ENCODE results near the gene PDE3A.
"Not testable (repeated sequence)": the region's sequence is repeated elsewhere in the genome, so short reads cannot be mapped to it uniquely, and the experiment has no call there.

PDE3A gene

GRCh38 chr12:20557096-20557495 lies 188.8 kb downstream of the PDE3A start:
- no peak for DNase-seq

GRCh38 chr12:20560935-20561334 lies 192.6 kb downstream of the PDE3A start:
- DNase-seq, result no peak

GRCh38 chr12:20561871-20562270 lies 193.5 kb downstream of the PDE3A start:
- DNase-seq, result no peak

DNA sequence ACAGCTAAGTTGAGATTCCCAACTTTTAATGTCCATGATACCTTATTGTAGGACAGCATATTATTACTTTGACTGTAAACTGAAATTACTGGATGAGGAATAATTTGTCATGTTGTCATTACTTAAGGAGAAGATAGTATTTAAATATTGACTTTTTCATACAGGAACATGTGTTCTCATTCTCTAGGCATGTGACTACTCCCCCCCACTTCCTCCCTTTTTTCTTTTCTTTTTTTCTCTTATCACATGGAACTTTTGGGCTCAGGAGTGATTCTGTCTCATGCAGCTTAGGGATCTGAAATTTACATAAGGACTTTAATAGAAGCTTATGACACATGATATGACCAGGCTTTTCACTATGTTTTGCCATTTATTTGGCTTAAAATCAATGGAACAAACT lies 199.1 kb downstream of the PDE3A start:
- DNase-seq, result no peak

DNA sequence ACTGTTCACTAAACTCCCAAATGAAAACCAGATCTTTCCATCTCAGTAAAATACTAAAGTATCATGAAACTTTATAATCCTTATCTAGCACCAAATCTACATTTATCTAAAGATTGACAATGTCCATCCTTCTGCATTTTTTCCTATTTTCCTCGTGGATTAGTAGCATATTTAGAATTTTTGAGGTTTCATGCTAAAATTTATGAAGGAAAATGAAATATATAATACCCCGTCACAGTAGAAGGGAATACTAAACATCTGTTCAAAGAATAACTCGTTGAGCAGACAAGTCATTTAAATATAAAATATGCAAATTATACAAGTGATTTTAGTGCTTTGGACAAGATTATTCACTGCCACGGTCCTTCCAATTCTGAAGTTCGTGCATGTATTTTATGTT lies 204.1 kb downstream of the PDE3A start:
- DNase-seq, result no peak

DNA sequence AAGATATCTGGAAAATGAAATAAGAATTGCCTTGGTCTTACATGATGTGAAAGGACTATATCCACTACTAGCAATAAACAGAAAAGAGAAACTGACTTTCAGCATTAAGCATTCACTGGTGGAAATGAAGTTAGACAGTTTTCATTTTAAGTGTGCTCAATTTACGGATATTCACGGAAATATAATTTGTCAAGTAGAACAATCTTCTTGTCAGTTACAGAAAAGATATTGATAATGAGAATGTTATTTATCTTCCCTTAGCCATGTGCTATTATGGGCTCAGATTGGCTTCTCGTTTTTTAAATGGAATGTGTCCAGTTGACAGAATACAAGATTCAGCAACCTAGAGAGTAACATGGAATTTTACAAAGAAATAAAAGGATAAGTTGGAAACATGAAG lies 208.2 kb downstream of the PDE3A start:
- no peak for DNase-seq

GRCh38 chr12:20577054-20577453 lies 208.7 kb downstream of the PDE3A start:
- no peak for DNase-seq

DNA sequence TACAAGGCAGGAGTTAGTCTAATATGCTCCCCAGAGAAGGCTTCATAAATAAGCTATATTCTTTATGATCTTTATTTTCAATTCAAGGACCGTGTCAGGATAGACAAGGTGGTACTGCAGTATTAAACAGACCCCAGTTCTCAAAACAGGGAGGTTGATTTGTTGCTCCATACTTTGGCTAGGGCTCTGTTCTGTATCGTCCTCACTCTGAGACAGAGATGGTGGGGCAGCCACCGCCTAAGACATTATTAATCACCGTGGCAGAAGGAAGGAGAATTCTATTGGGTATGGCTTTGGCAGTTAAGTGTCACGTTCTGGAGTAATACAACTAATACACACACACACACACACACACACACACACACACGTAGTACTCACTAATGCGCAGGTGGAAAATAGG lies 209.8 kb downstream of the PDE3A start:
- DNase-seq, result no peak

GRCh38 chr12:20585055-20585625 lies 216.8 kb downstream of the PDE3A start:
- DNase-seq, result no peak

GRCh38 chr12:20585913-20586312 lies 217.6 kb downstream of the PDE3A start:
- DNase-seq, result no peak

GRCh38 chr12:20588042-20588441 lies 219.7 kb downstream of the PDE3A start:
- peak; percentile 77 for DNase-seq

- DNase-seq, result no peak
Measured at GRCh38 chr12:20590570-20590969, 222.2 kb downstream of the PDE3A start.

GRCh38 chr12:20592556-20592955 lies 224.2 kb downstream of the PDE3A start:
- no peak for DNase-seq

- no peak for DNase-seq
Measured at GRCh38 chr12:20593611-20594010, 225.3 kb downstream of the PDE3A start.

DNA sequence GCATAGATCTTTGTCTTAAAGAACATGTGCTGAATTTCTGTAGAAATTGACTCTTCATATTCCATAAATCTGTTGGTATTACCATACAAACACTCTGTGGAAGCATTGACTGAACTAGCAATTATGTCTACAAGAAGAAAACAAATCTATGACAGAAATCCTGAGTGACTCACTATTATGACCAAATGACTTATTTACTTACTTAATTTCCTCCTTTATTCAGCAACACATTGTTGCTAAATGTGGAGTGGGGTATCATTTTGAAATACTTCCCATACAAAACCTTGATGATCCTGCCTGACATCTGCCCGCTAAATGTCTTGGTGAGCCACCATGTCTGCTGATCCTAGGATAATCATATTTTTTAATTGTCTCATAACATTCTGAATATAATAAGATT lies 227.7 kb downstream of the PDE3A start:
- DNase-seq, result no peak

DNA sequence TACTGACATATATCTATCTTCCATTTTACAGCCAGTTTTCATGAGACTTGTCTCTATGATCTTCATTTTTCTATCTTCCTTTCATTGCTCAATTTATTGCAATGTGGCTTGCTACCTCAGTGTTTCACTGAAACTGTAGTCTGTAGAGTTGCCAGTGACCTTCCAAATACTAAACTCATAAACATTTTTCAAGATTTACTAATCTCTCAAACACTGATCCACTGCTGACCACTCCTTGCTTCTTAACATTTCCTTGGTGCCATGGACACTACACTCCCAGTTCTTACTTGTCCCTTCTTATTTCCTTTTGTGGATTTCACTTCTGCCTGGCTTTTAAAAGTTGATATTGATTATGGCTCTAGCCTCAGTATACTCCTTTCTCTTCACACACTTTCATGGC lies 231.4 kb downstream of the PDE3A start:
- no peak for DNase-seq

GRCh38 chr12:20601668-20602280 lies 233.4 kb downstream of the PDE3A start:
- DNase-seq, result no peak

- no peak for DNase-seq
Measured at GRCh38 chr12:20602641-20603391, 234.5 kb downstream of the PDE3A start.

DNA sequence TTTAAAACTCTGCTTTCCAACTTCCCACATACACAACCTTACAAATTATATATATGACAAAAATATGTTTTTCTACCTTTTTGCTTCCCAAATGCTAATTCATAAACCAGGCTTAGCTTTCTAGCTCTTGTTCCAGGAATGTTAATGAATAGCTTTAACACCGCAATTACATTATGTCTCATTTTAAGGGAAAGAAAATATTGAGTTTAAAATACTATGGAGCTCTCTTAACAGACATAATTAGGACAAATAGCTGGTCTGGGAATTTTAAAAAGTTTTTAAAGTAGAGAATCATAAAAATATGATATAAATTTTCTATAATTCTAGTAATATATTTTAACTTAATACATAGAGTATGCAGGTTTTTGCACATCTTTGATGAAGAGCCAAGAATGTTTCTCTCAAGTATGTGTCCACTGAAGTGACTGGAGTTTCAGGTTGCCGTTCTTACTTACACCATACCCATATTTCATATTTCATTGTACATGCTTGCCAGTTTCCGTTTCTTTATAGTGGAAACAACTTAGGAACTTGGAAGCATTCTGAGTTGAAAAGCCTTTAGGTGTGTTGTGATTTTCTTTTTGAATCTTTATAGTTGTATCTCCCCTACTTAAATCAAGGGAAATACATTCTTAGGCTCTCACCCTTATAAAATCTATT lies 236.2 kb downstream of the PDE3A start:
- DNase-seq, result no peak

- DNase-seq, result not testable (repeated sequence)
Measured at GRCh38 chr12:20615020-20615419, 246.7 kb downstream of the PDE3A start.

DNA sequence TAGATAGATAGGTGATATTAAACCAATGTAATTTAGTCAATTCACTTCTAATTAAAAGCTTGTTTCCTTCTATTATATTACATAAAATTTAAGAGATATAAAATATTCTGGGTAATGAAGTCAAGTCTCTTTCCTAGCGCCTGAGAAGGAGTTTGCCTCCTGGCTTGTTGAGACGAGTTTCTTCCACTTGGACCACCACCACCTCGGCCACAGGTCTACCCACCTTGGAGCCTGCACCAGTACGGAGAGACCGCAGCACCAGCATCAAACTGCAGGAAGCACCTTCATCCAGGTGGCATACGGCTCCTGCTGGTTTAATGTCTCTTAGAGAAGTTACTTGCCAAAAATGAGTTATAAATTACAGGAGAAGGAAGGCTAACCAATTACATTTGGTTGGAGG lies 247.8 kb downstream of the PDE3A start:
- DNase-seq, result no peak

DNA sequence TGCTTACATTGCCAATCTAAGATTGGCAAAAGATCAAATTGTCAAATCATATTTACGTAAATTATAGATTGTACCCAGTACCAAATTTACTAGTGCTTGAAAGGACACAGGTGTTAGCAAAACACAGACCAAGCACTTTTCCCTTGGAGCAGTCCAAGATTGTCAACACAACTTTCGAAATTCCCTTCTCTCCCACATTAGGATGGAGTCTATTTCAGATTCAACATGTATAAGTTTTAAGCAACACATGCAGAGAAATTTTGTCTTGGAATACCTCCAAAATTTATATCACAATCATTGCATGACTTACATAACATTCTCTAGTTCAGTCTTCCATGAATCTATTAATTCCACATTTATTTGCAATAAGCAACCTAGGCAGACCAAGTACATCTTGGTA lies 251.9 kb downstream of the PDE3A start:
- DNase-seq, result no peak

DNA sequence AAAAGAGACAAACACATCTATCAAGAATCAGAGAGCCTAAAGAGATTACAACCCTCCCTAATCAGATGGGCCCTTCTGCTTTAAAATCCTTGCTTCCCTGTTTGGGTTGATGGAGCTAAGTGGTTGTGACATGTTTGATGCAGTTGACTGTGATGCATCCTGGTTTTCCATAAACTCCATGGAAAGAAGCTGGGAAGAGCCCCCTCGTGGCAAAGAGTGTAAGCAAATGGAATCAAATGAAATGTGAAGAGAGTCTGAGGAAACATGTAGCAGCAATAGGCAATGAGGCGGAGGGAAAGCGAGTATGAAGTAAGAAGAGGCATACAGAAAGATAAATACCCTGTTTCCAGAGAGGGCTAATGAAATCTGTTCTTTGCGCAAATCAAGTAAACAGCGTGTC lies 256.4 kb downstream of the PDE3A start:
- peak; percentile 42 for DNase-seq

DNA sequence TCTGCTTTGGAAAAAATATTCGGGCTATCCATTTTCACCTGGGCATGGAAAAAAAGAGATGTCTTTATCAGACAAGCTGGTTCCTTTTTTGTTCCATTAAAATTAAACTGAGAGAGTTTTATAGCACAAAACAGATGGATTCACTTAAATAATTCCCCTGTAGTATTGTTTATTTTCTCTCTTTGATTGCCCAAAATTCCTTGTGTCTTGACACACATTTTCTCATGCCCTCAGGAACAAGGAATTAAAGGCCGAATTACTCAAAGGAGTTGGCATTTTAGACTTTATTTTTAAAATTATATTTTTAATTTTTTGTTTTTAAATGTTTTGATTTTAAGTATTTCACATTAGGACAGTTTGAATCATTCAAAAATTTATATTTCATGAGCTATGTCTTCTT lies 257.2 kb downstream of the PDE3A start:
- DNase-seq, result no peak
